HG03175 (cell line): ENCODE measurements around the gene PLEKHB1.
A peak's percentile ranks its signal among the peaks of the same experiment; 100 is the strongest.

Experiments
- ATAC-seq: cut with Tn5 transposase; IDR thresholded peaks from one replicate; pipeline ENCODE4 v1.9.1; 2021; ENCODE audit warnings: mild to moderate bottlenecking, moderate library complexity; ENCODE audit not compliant: unreplicated experiment

The PLEKHB1 gene, protein sequence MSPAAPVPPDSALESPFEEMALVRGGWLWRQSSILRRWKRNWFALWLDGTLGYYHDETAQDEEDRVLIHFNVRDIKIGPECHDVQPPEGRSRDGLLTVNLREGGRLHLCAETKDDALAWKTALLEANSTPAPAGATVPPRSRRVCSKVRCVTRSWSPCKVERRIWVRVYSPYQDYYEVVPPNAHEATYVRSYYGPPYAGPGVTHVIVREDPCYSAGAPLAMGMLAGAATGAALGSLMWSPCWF

DNA sequence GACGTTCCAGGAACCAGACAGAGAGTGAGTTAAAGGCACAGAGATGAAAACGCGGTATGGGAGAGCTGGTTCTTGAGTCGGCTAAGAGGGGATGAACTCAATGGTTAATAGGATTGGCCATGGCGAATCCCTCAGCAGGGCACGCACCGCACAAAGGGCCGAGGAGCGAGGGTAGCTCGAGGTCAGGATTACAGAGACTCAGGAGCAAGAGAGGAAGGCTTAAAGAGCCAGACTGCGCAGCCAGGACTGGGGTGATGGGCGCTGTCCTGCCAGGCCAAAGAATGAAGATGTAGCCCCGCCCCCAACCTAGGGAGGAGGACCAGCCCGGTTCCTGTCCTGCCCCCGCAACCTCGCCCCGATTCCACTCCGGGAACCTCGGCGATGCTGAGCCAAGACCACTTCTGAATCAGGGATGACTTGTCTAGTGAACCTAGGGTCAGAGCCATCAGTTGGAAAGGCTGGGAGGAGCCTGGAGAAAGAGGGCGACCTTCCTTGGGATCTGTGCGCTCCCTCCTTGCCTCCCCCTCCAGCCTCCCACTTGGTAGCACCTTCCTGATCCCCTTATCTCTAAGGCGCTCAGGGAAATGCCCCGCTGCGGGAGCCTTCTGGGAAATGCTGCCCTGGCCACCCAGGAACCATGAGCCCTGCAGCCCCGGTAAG lies at the start of gene PLEKHB1:
TSS of gene PLEKHB1 (plus strand) at position 610 of the 660 bp plus-strand sequence. CDS start at position 638, 28 bp downstream.
- no peak for ATAC-seq

DNA sequence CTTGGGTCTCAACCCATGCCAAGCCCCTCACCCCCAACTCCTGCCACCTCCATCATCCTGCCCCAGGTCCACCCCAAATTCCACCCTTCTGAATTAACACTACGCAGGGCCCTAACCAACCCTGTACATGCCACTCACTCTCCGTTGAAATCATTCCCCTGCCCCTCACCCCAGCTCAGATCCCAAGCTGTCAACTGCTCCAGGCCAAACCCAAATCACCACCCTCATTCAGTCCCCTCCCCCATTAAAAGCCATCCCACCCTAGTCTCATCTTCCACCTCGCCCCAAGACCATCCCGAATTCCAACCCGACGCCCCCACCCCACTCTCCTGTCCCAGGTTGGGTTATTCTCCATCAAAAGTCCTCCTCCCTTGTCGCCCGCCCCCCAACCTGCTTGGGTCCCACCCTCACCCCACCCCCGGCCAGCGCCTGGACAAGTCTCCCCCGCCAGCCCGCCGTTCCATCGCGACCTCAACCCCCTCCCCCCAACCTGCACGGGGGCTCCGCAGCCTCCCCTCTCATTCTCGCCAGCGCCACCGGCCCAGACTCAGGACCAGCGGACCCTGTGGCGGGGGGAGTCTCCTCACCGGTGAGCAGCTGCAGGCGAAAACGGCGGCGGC lies 48.9 kb upstream of the PLEKHB1 start:
- no peak for ATAC-seq

DNA sequence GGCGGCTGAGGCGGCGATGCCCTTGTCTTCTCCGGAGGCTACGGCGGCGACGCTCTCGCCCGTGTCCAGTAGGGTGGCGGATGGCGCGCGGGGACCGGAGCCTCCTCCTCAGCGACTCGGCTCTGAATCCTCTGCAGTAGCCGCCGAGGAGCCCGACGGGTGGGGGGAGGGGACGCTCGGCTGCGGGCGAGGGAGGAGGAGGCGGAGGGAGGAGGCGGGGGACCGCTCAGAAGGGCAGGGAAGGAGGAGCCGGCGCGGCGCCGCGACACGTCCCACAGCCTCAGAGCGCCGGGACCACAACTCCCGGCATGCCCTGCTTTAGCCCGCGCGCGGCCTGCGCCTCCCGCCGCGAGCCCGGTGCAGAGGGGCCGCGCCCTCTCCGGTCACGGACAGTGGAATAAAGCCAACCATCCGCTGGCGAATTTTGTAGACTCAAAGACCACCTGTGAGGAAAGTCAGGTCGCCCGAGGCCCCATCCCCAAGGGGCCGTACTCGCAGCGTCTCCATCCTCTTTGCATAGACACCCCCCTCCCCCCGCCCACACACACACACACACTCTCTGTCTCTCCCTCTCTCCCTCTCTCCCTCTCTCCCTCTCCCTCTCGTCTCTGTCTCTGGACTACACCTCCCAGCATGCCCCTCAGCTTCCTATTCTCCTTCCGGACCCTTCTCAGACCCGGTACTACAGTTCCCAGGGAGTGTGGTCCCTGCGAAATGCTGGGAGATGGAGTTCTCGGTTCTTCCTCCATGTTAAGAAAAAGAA lies 48.2 kb upstream of the PLEKHB1 start, which contains the start of gene FAM168A:
TSS of gene FAM168A (minus strand) at position 157 of the 763 bp plus-strand sequence. CDS start 129,638 bp downstream, outside the sequence.
- ATAC-seq = peak; percentile 90

DNA sequence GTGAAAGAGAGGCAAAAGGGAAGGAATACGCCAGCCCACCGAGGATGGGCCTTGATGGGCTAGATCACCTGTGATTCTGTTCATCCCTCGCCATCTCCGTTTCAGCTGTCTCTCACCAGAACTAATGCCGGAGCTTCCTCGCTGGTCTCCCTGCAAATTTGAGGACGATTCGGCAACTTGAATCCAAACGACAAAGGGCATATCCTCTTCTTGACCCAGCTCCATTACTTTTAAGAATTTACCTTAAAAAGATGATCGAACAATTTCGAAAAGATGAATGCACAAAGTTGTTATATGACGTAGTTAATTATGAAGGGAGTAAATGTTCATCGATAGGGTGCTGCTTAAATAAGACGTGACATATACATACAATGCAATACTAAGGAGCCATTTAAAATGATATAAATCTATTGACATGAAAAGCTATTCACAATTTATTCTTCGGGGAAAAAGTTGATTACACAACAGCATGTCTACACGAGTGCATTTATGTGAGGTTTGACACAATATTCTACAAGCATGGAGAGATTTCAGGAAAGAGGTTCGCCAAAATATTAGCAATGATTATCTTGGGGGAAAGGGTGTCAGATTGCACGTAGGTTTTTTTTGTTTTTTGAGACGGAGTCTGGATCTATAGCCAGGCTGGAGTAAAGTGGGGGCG lies 47.5 kb upstream of the PLEKHB1 start:
- ATAC-seq = peak; percentile 9

DNA sequence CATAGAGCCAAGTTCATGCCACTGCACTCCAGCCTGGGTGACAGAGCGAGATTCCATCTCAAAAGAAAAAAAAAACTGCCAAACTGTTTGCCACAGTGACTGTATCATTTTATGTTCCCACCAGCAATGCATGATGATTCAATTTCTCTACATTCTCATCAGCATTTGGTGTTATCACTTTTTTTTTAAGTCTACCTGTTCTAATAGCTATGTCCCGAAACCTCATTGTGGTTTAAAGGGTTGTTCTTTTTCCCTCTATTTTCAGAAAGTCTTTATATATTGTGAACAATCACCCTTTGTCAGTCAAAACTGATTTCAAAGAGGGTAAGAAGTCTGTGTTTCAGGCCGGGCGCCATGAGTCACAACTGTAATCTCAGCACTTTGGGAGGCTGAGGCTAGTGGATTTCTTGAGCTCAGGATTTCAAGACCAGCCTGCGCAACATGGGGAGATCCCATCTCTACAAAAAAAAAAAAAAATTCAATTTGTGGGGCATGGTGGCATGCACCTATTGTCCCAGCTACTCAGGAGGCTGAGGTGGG lies 33.7 kb upstream of the PLEKHB1 start:
- ATAC-seq = no peak

DNA sequence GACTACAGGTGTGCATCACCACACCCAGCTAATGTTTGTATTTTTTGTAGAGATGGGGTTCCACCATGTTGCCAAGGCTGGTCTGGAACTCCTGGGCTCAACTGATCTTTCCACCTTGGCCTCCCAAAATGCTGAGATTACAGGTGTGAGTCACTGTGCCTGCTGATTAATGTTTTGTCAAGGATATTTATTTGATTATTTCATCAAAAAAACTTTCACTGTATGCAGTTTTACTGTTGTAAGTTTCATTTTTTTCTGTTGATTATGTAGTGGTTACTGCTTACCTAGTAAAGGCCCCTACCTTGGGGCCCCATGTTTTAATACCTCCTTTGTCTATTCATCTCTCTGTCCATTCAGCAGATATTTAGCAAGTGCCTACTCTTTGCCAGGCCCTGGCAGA lies 31.8 kb upstream of the PLEKHB1 start:
- ATAC-seq = no peak

DNA sequence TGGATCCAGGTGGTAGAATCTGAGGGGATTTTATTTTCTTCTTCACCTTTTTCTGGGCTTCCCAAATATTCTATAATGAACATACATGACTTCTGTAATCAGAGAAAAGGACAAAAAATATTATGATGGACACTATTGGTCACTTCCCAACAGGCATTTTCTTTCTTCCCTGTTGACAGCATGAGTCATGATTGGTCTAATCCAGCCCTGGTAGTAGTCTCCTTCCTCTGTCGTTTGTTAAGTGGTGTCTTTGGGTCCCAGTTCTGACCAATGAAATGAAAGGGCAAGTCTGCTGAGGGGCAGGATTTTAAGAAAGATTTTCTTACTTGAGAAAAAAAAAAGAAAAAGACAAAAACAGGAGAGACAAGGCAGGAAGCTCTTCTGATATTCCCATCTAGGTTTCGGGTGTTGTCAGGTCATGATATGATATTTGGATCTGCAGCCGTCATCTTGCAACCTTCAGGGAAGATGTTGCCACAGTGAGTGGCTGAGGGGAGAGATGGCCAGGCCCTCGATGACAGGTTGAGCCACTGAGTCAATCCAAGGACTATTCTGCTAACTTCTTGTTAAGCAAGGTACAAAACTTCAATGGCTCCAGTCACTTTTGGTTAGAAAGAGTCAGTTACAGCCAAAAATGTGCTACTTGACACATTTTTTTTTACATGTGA lies 23.3 kb upstream of the PLEKHB1 start:
- ATAC-seq = no peak

DNA sequence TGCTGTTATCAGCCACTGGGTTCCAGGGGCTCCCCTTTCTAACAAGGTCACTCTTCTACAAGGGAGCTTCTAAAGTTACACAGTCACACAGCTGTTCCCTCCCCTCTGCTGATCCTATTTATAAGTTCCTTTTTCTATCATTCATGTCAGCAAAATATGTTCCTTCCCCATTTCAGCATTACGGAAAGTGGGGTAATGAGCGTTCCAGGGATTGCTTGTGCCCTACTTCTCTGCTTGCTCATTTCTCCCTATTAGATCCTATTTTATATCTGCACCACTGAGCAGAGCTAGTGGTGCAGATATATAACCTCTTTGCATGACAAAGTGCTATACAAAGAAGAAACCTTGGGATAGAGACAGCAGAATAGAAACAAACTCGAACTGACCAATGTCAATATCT lies 22.7 kb upstream of the PLEKHB1 start:
- no peak for ATAC-seq

DNA sequence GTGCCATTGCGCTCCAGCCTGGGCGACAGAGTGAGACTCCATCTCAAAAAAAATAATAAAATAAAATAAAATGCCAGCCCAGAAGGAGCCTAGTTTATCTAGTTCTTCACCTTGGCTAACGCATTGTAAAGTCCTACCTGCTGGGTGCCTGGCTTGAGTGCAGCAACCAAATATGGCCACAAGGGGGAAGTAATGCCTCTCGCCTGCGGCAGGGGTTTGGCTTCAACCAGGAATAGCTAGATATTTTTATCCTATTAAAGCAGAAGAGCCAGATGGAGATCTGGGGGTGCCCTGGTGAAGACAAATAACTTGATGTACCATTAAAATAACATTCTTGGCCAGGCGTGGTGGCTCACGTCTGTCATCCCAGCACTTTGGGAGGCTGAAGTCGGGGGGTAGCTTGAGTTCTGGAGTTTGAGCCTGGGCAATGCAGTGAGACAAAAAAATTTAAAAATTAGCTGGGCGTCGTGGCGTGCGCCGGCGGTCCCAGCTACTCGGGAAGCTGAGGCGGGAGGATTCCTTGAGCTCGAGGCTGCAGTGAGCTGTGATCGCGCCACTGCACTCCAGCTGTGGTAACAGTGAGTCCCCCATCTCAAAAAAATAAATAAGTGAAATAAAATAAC lies 20.6 kb upstream of the PLEKHB1 start:
- ATAC-seq = no peak

DNA sequence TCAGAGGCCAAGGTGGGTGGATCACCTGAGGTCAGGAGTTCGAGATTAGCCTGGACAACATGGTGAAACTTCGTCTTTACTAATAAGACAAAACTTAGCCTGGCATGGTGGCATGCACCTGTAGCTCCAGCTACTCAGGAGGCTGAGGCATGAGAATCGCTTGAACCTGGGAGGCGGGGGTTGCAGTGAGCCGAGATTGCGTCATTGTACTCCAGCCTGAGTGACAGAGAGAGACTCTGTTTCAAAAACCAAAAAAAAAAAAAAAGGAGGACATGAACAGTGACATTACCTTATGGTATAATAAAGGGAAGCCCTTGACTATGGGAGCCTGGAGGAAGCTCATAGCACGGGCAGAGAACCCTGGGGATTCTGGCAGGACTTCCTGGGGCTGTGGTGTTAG lies 16.5 kb upstream of the PLEKHB1 start:
- no peak for ATAC-seq

DNA sequence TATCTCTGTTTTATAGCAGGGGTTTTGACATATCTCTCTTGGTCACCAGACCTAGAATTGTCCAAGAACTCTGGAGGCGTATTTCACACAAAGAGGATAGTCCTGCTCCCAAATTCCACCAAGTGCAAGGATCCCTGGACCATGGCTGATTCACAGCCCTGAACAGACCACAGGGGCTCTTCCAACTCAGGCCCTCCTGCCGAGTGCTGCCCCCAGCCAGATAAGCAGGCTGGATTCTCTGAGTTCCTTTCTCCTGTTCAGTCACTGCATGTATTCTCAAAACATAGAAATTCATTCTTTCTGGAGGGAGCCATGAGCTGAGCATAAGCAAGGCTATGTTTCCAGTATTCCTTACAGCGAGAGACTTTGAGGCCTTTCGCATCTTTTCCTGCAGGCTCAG lies 13.4 kb upstream of the PLEKHB1 start:
- ATAC-seq = no peak

DNA sequence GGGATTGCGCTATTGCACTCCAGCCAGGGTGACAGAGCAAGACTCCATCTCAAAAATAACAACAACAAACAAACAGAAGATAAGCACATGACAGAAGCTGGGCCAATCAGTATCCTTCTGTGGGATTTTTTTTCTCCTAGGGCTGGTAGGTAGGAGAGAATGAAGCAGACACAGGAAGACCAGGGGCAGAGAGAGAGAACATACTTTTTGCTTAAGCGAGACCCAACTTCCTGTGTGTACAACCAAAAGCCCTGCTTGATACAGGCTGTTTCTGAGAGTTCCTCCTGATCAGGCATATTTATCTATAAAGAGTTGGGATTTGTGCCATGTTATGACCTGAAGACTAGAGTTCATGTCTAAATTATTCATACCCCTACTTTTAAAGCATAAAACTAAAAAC lies 12.4 kb upstream of the PLEKHB1 start:
- ATAC-seq = no peak

DNA sequence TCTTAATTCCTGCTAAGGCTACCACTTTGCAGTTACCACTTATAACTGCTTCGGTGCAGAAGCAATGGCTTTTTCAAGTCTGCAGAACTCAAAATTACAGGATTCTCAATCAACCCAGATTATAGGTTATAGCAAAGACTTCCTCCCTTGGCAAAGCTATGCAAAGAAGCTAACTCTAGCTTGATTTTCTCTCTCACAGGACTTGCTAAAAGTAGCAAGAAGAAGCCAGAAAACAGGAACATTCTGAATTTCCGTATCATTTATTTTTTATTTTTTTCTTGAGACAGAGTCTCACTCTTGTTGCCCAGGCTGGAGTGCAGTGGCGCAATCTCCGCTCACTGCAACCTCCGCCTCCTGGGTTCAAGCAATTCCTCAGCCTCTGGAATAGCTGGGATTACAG lies 10.7 kb upstream of the PLEKHB1 start:
- ATAC-seq = no peak

DNA sequence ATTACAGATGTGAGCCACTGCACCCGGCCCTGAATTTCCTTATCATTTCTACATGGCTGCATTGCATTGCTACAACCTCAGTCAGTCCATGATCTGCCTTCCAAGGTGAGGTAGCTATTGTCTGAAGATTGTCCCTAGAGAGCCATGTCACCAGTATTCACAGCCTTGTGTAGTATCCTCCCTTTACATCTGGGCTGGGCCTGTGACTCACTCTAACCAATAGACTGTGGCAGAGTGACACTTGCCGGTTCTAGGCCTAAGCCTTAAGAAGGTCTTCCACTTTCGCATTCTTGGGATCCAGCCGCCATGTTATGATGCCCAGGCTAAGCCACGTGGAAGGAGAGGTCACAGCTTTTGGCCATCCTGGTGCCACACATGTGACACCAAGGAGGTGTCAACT lies 10.1 kb upstream of the PLEKHB1 start:
- ATAC-seq = no peak

DNA sequence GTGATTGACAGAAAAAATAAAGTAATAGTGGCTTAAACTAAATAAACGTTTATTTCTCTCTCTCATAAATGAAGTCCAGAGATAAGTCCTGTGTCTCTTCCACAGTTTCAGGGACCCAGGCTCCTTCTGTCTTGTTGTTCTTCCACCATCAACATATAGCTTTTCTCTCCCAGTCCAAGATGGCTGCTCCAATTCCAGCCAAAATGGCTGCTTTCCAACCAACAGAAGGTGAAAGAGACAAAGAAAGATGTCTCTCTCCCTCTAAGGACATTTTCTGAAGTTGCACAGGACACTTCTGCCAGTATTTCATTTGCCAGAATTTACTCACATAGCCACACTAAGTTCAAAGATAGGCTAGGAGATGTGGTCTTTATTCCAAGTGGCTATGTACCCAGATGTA lies 9.4 kb upstream of the PLEKHB1 start:
- no peak for ATAC-seq

DNA sequence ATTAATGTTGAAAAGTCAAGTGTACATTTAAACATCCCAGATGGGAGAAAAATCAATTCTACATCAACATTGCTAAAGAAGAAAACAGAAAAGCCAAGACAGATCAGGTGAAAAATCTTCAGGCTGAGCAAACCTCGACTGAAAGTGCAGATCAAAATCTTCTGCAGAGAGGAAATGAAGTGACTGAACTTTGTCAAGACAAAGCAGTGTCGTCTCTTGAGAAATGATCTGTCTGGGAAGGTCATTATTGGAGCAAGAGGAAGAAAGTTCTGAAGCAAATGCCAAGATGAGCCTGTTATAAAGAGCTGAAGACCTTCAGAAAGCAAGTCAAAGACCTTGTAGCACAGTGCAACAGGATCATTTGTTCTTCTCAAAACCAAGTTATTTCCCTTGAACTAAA lies 5.8 kb upstream of the PLEKHB1 start:
- ATAC-seq = no peak

DNA sequence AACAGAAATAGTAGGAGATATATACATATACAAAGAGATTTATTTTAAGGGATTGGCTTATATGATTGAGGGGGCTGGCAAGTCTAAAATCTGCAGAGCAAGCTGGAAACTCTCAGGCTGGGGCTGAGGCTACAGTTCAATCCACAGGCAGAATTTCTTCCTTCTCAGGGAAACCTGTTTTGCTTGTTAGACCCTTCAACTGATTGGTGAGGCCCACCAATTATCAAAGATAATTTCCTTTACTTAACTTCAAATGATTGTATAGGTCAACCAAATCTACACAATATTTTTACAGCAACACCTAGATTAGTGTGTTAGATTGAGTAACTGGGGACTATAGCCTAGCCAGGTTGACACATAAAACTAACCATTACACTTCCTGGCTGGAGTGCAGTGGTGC lies 4.7 kb upstream of the PLEKHB1 start:
- no peak for ATAC-seq

DNA sequence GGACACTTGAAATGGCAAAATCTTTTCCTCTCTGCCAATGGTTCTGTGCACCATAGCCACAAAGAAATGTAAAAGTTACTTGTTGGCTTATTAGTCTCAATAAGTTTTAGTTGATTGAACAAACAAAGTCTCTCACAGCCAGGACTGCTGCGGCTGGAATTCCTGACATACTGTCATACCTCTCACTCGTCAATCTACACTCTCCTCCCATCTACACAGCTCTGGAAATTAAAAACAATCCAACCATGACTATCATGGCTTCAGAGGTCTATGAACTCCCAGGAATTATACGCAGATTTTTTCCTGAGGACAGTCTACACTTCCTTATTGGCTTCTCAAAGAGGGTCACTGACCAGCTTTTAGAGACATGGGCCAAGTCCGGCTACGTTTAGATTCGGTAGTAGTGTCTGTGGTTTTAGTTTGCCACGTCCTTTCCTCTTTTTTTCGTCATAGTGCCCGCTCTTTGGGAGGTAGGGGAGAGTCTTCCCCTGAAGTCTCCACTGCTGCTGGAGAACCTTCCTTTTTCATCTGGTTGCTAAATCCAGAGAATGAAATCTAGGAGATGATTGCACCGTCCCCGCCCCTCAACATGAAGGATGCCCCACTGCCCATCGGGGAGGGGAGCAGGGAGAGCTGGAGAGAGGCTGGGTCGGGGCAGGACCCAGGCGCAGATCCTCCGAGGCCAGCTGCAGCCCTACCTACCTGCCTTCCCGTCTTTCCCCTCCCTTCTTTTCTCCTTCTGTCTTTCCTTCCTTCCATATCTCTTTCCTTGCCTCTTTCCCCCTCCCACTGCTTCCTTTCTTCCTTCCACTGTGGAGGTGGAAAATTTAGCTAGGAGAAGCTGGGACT lies 1.0 kb upstream of the PLEKHB1 start:
- no peak for ATAC-seq
